HEK293T (cell line): ENCODE measurements around the gene DDX51.

Source experiments
- CTBP1 ChIP-seq: fragments of 450-650 bp; IDR thresholded peaks from 2 replicates; pipeline ENCODE4 v1.6.1; 2016; ENCODE audit warnings: borderline replicate concordance
- FOXK2 ChIP-seq: fragments of 450-650 bp; IDR thresholded peaks from 2 replicates; pipeline ENCODE4 v1.6.1; 2016; ENCODE audit warnings: mild to moderate bottlenecking
- HDGF ChIP-seq: fragments of 450-650 bp; IDR thresholded peaks from 2 replicates; pipeline ENCODE4 v1.6.1; 2017; ENCODE audit warnings: antibody characterized with exemption, borderline replicate concordance
- LEF1 ChIP-seq: fragments of 450-650 bp; IDR thresholded peaks from 2 replicates; pipeline ENCODE4 v1.6.1; 2017; ENCODE audit warnings: mild to moderate bottlenecking, borderline replicate concordance
- NFRKB ChIP-seq: fragments of 450-650 bp; IDR thresholded peaks from 2 replicates; pipeline ENCODE4 v1.6.1; 2016; ENCODE audit warnings: mild to moderate bottlenecking, moderate library complexity
- SUZ12 ChIP-seq: fragments of 450-650 bp; IDR thresholded peaks from 2 replicates; pipeline ENCODE4 v1.6.1; 2016; ENCODE audit warnings: mild to moderate bottlenecking
- ZNF384 ChIP-seq: fragments of 450-650 bp; IDR thresholded peaks from 2 replicates; pipeline ENCODE4 v1.6.1; 2016

DNA sequence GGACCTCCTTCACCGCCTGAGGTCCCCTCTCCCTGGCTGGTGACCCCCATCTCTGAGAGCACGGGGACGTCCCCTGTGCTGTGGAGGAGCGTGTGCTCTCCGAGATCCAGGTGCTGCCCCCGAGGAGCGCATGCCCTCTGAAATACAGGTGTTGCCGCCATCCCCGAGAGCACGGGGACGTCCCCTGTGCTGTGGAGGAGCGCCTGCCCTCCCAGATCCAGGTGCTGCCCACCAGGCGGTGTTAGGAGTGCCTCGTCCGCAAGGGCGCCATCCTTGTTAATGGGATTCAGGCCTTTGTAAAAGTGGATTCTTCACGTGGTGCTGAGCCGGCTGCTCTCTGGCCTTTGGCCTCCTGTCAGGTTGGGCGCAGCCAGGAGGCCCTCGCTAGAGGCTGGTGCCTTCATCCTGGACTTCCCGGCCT is 10.2 kb upstream of the DDX51 start:
- TF ChIP-seq LEF1 (no peak), SUZ12 (no peak), HDGF (no peak), ZNF384 (no peak), FOXK2 (no peak), NFRKB (no peak), CTBP1 (no peak)
